Measurements from ENCODE around the gene IFFO2. TPM values are rescaled to one million over a fixed set of nuclear protein-coding genes. Genes with fewer than 3 reads are reported as not detected.
"Not testable (repeated sequence)": the region's sequence is repeated elsewhere in the genome, so short reads cannot be mapped to it uniquely, and the experiment has no call there.

IFFO2 gene
- polyA plus RNA-seq, 4 donors = 0.22 to 3.6 (median 2.4) TPM

GRCh38 chr1:18871401-18872070 lies 84.9 kb downstream of the IFFO2 start:
- 88 to 93% (median 89%) methylated on average over 7 of the region's 7 CpGs for WGBS, 3 donors
- H3K27ac ChIP-seq (ENCODE audit: low read depth in 1 of 3, low read length in 2 of 3) = no peak overlapping the region

GRCh38 chr1:18870957-18871356 lies 85.5 kb downstream of the IFFO2 start:
- FAIRE-seq (no peak), DNase-seq (no peak)
- WGBS, 3 donors = 84 to 89% (median 88%) methylated on average over 10 of the region's 10 CpGs
- no peak overlapping the region for H3K4me3 ChIP-seq (ENCODE audit: low read depth in 1 of 3, low read length in 3 of 3)
- H3K9me3 ChIP-seq (ENCODE audit: control insufficient read depth in 2 of 2, insufficient read depth in 1 of 2, low read depth in 1 of 2, low read length in 1 of 2) = no peaks in the 10 kb centered on the region
- no peaks in the 10 kb centered on the region for H3K27me3 ChIP-seq (ENCODE audit: control insufficient read depth in 3 of 3, insufficient read depth in 3 of 3, low read length in 3 of 3)
- no peak overlapping the region for H3K27ac ChIP-seq (ENCODE audit: low read depth in 1 of 3, low read length in 2 of 3)
- no peaks in the 10 kb centered on the region for H3K36me3 ChIP-seq (ENCODE audit: control insufficient read depth in 3 of 3, insufficient read depth in 2 of 3, low read depth in 1 of 3, low read length in 3 of 3)
- H3K4me1 ChIP-seq (ENCODE audit: control insufficient read depth in 3 of 3, insufficient read depth in 2 of 3, low read depth in 1 of 3, low read length in 2 of 3) = no peaks in the 10 kb centered on the region

More at GRCh38 chr1:18871401-18872070, 84.9 kb downstream of the IFFO2 start:
- no peaks in the 10 kb centered on the region for H3K36me3 ChIP-seq (ENCODE audit: control insufficient read depth in 3 of 3, insufficient read depth in 2 of 3, low read depth in 1 of 3, low read length in 3 of 3)
- DNase-seq = no peak
- no peaks in the 10 kb centered on the region for H3K4me1 ChIP-seq (ENCODE audit: control insufficient read depth in 3 of 3, insufficient read depth in 2 of 3, low read depth in 1 of 3, low read length in 2 of 3)
- FAIRE-seq = no peak
- H3K9me3 ChIP-seq (ENCODE audit: control insufficient read depth in 2 of 2, insufficient read depth in 1 of 2, low read depth in 1 of 2, low read length in 1 of 2) = no peaks in the 10 kb centered on the region
- H3K4me3 ChIP-seq (ENCODE audit: low read depth in 1 of 3, low read length in 3 of 3) = no peak overlapping the region
- H3K27me3 ChIP-seq (ENCODE audit: control insufficient read depth in 3 of 3, insufficient read depth in 3 of 3, low read length in 3 of 3) = no peaks in the 10 kb centered on the region

DNA sequence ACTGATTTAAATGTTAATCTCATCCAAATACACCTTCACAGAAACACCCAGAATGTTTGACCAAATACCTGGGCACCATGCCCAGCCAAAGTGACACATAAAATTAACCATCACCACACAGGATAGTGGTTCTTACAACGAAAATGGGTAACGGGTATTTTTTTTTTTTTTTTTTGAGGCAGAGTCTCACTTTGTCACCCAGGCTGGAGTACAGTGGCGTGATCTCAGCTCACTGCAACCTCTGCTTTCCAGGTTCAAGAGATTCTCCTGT lies 85.9 kb downstream of the IFFO2 start:
- H3K27me3 ChIP-seq (ENCODE audit: control insufficient read depth in 3 of 3, insufficient read depth in 3 of 3, low read length in 3 of 3); H3K4me1 ChIP-seq (ENCODE audit: control insufficient read depth in 3 of 3, insufficient read depth in 2 of 3, low read depth in 1 of 3, low read length in 2 of 3); H3K36me3 ChIP-seq (ENCODE audit: control insufficient read depth in 3 of 3, insufficient read depth in 2 of 3, low read depth in 1 of 3, low read length in 3 of 3); H3K4me3 ChIP-seq (ENCODE audit: low read depth in 1 of 3, low read length in 3 of 3); DNase-seq; H3K27ac ChIP-seq (ENCODE audit: low read depth in 1 of 3, low read length in 2 of 3); H3K9me3 ChIP-seq (ENCODE audit: control insufficient read depth in 2 of 2, insufficient read depth in 1 of 2, low read depth in 1 of 2, low read length in 1 of 2); FAIRE-seq: not testable (repeated sequence)
- WGBS, 3 donors = 48 to 82% (median 67%) methylated on average over 3 of the region's 3 CpGs

- Histone ChIP-seq H3K27me3 (ENCODE audit: control insufficient read depth in 3 of 3, insufficient read depth in 3 of 3, low read length in 3 of 3) (no peaks in the 10 kb centered on the region), H3K4me3 (ENCODE audit: low read depth in 1 of 3, low read length in 3 of 3) (no peak overlapping the region), H3K36me3 (ENCODE audit: control insufficient read depth in 3 of 3, insufficient read depth in 2 of 3, low read depth in 1 of 3, low read length in 3 of 3) (no peaks in the 10 kb centered on the region), H3K9me3 (ENCODE audit: control insufficient read depth in 2 of 2, insufficient read depth in 1 of 2, low read depth in 1 of 2, low read length in 1 of 2) (no peaks in the 10 kb centered on the region), H3K4me1 (ENCODE audit: control insufficient read depth in 3 of 3, insufficient read depth in 2 of 3, low read depth in 1 of 3, low read length in 2 of 3) (no peaks in the 10 kb centered on the region), H3K27ac (ENCODE audit: low read depth in 1 of 3, low read length in 2 of 3) (no peak overlapping the region)
- FAIRE-seq = no peak
- 41 to 61% (median 58%) methylated on average over 9 of the region's 9 CpGs for WGBS, 3 donors
- no peak for DNase-seq
These were observed 86.5 kb downstream of the IFFO2 start for GRCh38 chr1:18869847-18870594.

DNA sequence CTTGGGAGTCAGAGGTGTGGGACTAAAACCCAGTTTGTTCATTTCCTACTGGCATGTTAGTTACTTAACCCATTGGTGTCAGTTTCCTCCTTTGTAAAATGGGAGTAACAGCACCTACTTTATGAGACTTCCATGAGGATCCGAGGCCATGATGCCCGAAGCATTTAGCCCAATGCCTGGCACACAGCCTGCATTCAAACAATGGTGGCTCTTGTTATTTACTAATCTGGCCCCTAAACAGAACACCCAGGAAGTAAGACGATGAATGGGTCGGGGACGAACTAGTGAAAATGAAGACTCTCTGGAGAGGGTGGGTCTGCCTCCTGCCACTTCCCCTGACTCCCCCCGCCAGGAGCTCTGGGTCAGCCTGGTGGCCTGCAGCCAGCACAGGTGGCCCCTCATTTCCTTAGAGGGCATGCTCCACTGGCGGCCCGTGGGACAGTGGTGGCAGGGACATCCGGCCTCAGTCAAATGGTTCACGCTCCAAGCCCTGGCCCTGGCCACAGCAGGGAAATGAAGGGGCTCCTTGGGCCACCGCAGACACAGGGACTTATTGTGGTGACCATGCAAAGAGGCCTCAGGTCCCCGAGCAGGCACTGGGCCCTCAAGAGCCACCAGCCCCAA lies 87.6 kb downstream of the IFFO2 start:
- H3K4me1 ChIP-seq (ENCODE audit: control insufficient read depth in 3 of 3, insufficient read depth in 2 of 3, low read depth in 1 of 3, low read length in 2 of 3) = no peaks in the 10 kb centered on the region
- FAIRE-seq (no peak), DNase-seq (no peak)
- no peaks in the 10 kb centered on the region for H3K36me3 ChIP-seq (ENCODE audit: control insufficient read depth in 3 of 3, insufficient read depth in 2 of 3, low read depth in 1 of 3, low read length in 3 of 3)
- no peaks in the 10 kb centered on the region for H3K27me3 ChIP-seq (ENCODE audit: control insufficient read depth in 3 of 3, insufficient read depth in 3 of 3, low read length in 3 of 3)
- H3K27ac ChIP-seq (ENCODE audit: low read depth in 1 of 3, low read length in 2 of 3) = no peak overlapping the region
- H3K4me3 ChIP-seq (ENCODE audit: low read depth in 1 of 3, low read length in 3 of 3) = no peak overlapping the region
- H3K9me3 ChIP-seq (ENCODE audit: control insufficient read depth in 2 of 2, insufficient read depth in 1 of 2, low read depth in 1 of 2, low read length in 1 of 2) = no peaks in the 10 kb centered on the region
- 73 to 76% (median 74%) methylated on average over 12 of the region's 12 CpGs for WGBS, 3 donors

- no peaks in the 10 kb centered on the region for H3K9me3 ChIP-seq (ENCODE audit: control insufficient read depth in 2 of 2, insufficient read depth in 1 of 2, low read depth in 1 of 2, low read length in 1 of 2)
- H3K4me3 ChIP-seq (ENCODE audit: low read depth in 1 of 3, low read length in 3 of 3) = no peak overlapping the region
- 71 to 81% (median 79%) methylated on average over 5 of the region's 5 CpGs for WGBS, 3 donors
- no peaks in the 10 kb centered on the region for H3K36me3 ChIP-seq (ENCODE audit: control insufficient read depth in 3 of 3, insufficient read depth in 2 of 3, low read depth in 1 of 3, low read length in 3 of 3)
- no peaks in the 10 kb centered on the region for H3K27me3 ChIP-seq (ENCODE audit: control insufficient read depth in 3 of 3, insufficient read depth in 3 of 3, low read length in 3 of 3)
- no peak overlapping the region for H3K27ac ChIP-seq (ENCODE audit: low read depth in 1 of 3, low read length in 2 of 3)
- H3K4me1 ChIP-seq (ENCODE audit: control insufficient read depth in 3 of 3, insufficient read depth in 2 of 3, low read depth in 1 of 3, low read length in 2 of 3) = no peaks in the 10 kb centered on the region
- DNase-seq (no peak), FAIRE-seq (no peak)
These were observed 88.1 kb downstream of the IFFO2 start for GRCh38 chr1:18868354-18868753.

GRCh38 chr1:18866846-18867245 lies 89.6 kb downstream of the IFFO2 start:
- FAIRE-seq (no peak), DNase-seq (no peak)
- Histone ChIP-seq H3K4me3 (ENCODE audit: low read depth in 1 of 3, low read length in 3 of 3) (no peak overlapping the region), H3K27ac (ENCODE audit: low read depth in 1 of 3, low read length in 2 of 3) (no peak overlapping the region), H3K27me3 (ENCODE audit: control insufficient read depth in 3 of 3, insufficient read depth in 3 of 3, low read length in 3 of 3) (no peaks in the 10 kb centered on the region), H3K36me3 (ENCODE audit: control insufficient read depth in 3 of 3, insufficient read depth in 2 of 3, low read depth in 1 of 3, low read length in 3 of 3) (no peaks in the 10 kb centered on the region), H3K9me3 (ENCODE audit: control insufficient read depth in 2 of 2, insufficient read depth in 1 of 2, low read depth in 1 of 2, low read length in 1 of 2) (no peaks in the 10 kb centered on the region), H3K4me1 (ENCODE audit: control insufficient read depth in 3 of 3, insufficient read depth in 2 of 3, low read depth in 1 of 3, low read length in 2 of 3) (no peaks in the 10 kb centered on the region)
- WGBS, 3 donors = 80 to 87% (median 86%) methylated on average over 3 of the region's 3 CpGs

- Histone ChIP-seq H3K36me3 (ENCODE audit: control insufficient read depth in 3 of 3, insufficient read depth in 2 of 3, low read depth in 1 of 3, low read length in 3 of 3) (no peaks in the 10 kb centered on the region), H3K9me3 (ENCODE audit: control insufficient read depth in 2 of 2, insufficient read depth in 1 of 2, low read depth in 1 of 2, low read length in 1 of 2) (no peaks in the 10 kb centered on the region), H3K27me3 (ENCODE audit: control insufficient read depth in 3 of 3, insufficient read depth in 3 of 3, low read length in 3 of 3) (no peaks in the 10 kb centered on the region), H3K4me1 (ENCODE audit: control insufficient read depth in 3 of 3, insufficient read depth in 2 of 3, low read depth in 1 of 3, low read length in 2 of 3) (no peaks in the 10 kb centered on the region), H3K4me3 (ENCODE audit: low read depth in 1 of 3, low read length in 3 of 3) (no peak overlapping the region), H3K27ac (ENCODE audit: low read depth in 1 of 3, low read length in 2 of 3) (no peak overlapping the region)
- DNase-seq = no peak
- FAIRE-seq = no peak
- 50 to 77% (median 74%) methylated on average over 6 of the region's 6 CpGs for WGBS, 3 donors
These were observed 90.2 kb downstream of the IFFO2 start for GRCh38 chr1:18866314-18866713.
